Psoas muscle (tissue), 8 donors: Measurements from ENCODE around the gene XPA. TPM values are rescaled to one million over a fixed set of nuclear protein-coding genes. Genes with fewer than 3 reads are reported as not detected.

Source experiments
- ATAC-seq, 4 donors: fragments of 200-7000 bp; cut with Tn5 transposase; one replicate each; pipeline ENCODE4 v1.9.1; 2020; ENCODE audit warnings: moderate library complexity in 3 of 4, mild to moderate bottlenecking in 2 of 4
- DNase-seq, 2 donors: peaks; one replicate each; pipeline ENCODE4 v3.0.0-alpha.2; 2020
- H3K27ac ChIP-seq: fragments of 200-600 bp; one replicate; pipeline ENCODE4 v1.8.0; 2022
- H3K27me3 ChIP-seq, 3 donors: fragments of 200-600 bp in 1 of 3; one replicate each; pipeline versions ENCODE4 v1.6.1 to v1.8.0; 2013 to 2022; ENCODE audit warnings: low read length in 2 of 3, mild to moderate bottlenecking in 2 of 3, moderate library complexity in 1 of 3; ENCODE audit not compliant: insufficient read depth in 3 of 3
- H3K36me3 ChIP-seq, 2 donors: fragments of 200-600 bp in 1 of 2; one replicate each; pipeline versions ENCODE4 v1.6.1 to v1.8.0; 2013 to 2022; ENCODE audit warnings: low read depth in 1 of 2, mild to moderate bottlenecking in 1 of 2, moderate library complexity in 1 of 2; ENCODE audit not compliant: insufficient read depth in 1 of 2
- H3K4me1 ChIP-seq: fragments of 200-600 bp; one replicate; pipeline ENCODE4 v1.8.0; 2022
- H3K4me3 ChIP-seq: fragments of 200-600 bp; one replicate; pipeline ENCODE4 v1.8.0; 2022; ENCODE audit warnings: mild to moderate bottlenecking
- H3K9me3 ChIP-seq: fragments of 200-600 bp; one replicate; pipeline ENCODE4 v1.8.0; 2022
- CTCF ChIP-seq: fragments of 200-600 bp; IDR thresholded peaks from one replicate; pipeline ENCODE4 v1.8.0; 2022; ENCODE audit warnings: antibody characterized with exemption
- WGBS, 3 donors: extraction: QIAGEN DNeasy Blood & Tissue Kit; methylation state at CpG; one replicate each; pipeline versions ENCODE4 v1.1.6 to v1.1.7; 2013; 5-methylcytosine and 5-hydroxymethylcytosine counted together
- intact Hi-C, 2 donors: fragments of 100-400 bp; cut with DNase I; formaldehyde crosslinking; loops; one replicate each; pipeline versions ENCODE4 v1.11.0 to v1.14.2; 2022
- polyA plus RNA-seq, 3 donors: library from polyadenylated mRNA; stranded (reverse); fragments of 200-250 nt; gene quantifications; one replicate each; pipeline ENCODE4 v1.2.3, GENCODE V29; 2013
- total RNA-seq, 4 donors: library from RNA; stranded (reverse); fragmentation: NEBNext Ultra II Directional in 2 of 4; extraction: Animal tissue kit (Norgen Biotek cat#: 25700) in 2 of 4; gene quantifications; one replicate each; pipeline versions ENCODE4 v1.2.1 to v1.2.4, GENCODE V29; 2021 to 2023
- donor health status: healthy with polysubstance abuse.
- donor health status: DM: no; HTN: no; CAD: no; lungs with moderate emphysema.
- donor health status: Bipolar disorder and iron deficiency.
- donor health status: healthy.
- donor health status: DM: yes; HTN: yes; CAD: no.
- donor health status: DM: no; HTN: no; CAD: no.
- donor health status: DM: no; HTN: no; CAD: no.
- donor health status: DM: yes; HTN: yes; CAD: no.

Gene XPA
- total and polyA plus RNA-seq, 7 donors, result 5.2 to 17.6 (median 10.5) TPM

GRCh38 chr9:97658707-97659106, 38.4 kb downstream of the XPA start:
- WGBS, 3 donors, result 79 to 82% (median 79%) methylated on average over 1 of the region's 1 CpG
- H3K4me3 ChIP-seq, result no peak overlapping the region
- H3K9me3 ChIP-seq, result no peaks in the 10 kb centered on the region
- DNase-seq, result no peak
- H3K27me3 ChIP-seq, result no peaks in the 10 kb centered on the region
- no peak for TF ChIP-seq CTCF
- no peak overlapping the region for H3K27ac ChIP-seq
- no peak for ATAC-seq
- intact Hi-C loops, result no loop called here
- peaks cover 14 to 100% of the 10 kb centered on the region in 2 donors for H3K36me3 ChIP-seq
- H3K4me1 ChIP-seq, result no peaks in the 10 kb centered on the region

GRCh38 chr9:97651646-97652045, 45.5 kb downstream of the XPA start:
- Histone ChIP-seq H3K27me3 (no peaks in the 10 kb centered on the region), H3K36me3 (peaks cover 6 to 85% of the 10 kb centered on the region in 2 donors), H3K4me1 (peaks cover 11% of the 10 kb centered on the region), H3K4me3 (no peak overlapping the region), H3K9me3 (no peaks in the 10 kb centered on the region), H3K27ac (peak overlapping the region; percentile 68)
- TF ChIP-seq CTCF, result no peak
- DNase-seq (no peak), ATAC-seq (peak; percentile 61 to 93 (median 86))
- intact Hi-C loops, result no loop called here
- 81 to 91% (median 88%) methylated on average over 3 of the region's 3 CpGs for WGBS, 3 donors

- Histone ChIP-seq H3K36me3 (peaks cover 16 to 83% of the 10 kb centered on the region in 2 donors), H3K27ac (no peak overlapping the region), H3K9me3 (no peaks in the 10 kb centered on the region), H3K4me3 (no peak overlapping the region), H3K4me1 (peaks cover 11% of the 10 kb centered on the region), H3K27me3 (no peaks in the 10 kb centered on the region)
- DNase-seq (no peak), ATAC-seq (no peak)
- TF ChIP-seq CTCF, result no peak
- 93 to 96% (median 95%) methylated on average over 5 of the region's 5 CpGs for WGBS, 3 donors
- intact Hi-C loops, result no loop called here
Measured at GRCh38 chr9:97647996-97648395, 49.1 kb downstream of the XPA start.

GRCh38 chr9:97645720-97646119, 51.4 kb downstream of the XPA start:
- intact Hi-C loops, result no loop called here
- Histone ChIP-seq H3K4me3 (no peak overlapping the region), H3K27me3 (no peaks in the 10 kb centered on the region), H3K9me3 (no peaks in the 10 kb centered on the region), H3K4me1 (peaks cover under 1% of the 10 kb centered on the region), H3K27ac (no peak overlapping the region), H3K36me3 (peaks cover 16 to 92% of the 10 kb centered on the region in 2 donors)
- ATAC-seq, result no peak
- TF ChIP-seq CTCF, result no peak
- DNase-seq, result no peak

GRCh38 chr9:97640325-97640724, 56.8 kb downstream of the XPA start:
- DNase-seq, result no peak
- Histone ChIP-seq H3K9me3 (no peaks in the 10 kb centered on the region), H3K4me1 (peaks cover 50% of the 10 kb centered on the region), H3K27me3 (no peaks in the 10 kb centered on the region), H3K36me3 (peaks cover 10 to 48% of the 10 kb centered on the region in 2 donors), H3K27ac (no peak overlapping the region), H3K4me3 (no peak overlapping the region)
- no peak for ATAC-seq
- 81 to 90% (median 88%) methylated on average over 2 of the region's 2 CpGs for WGBS, 3 donors
- intact Hi-C loops, result loop anchor here in 1 of 2 donors (5.0 kb wide), 1 partner anchor 42 kb away; no protein-coding TSS in a partner anchor
- TF ChIP-seq CTCF, result no peak
